ENCODE measurements around the gene UCP2. TPM values are rescaled to one million over a fixed set of nuclear protein-coding genes. Genes with fewer than 3 reads are reported as not detected.

Gene UCP2
- total RNA-seq, 2 experiments from 2014 or later, result 145 to 358 TPM

GRCh38 chr11:73978576-73979086, 4.0 kb downstream of the UCP2 start:
- Histone ChIP-seq H3K9me3 (ENCODE audit: low read length) (no peaks in the 10 kb centered on the region), H3K79me2 (ENCODE audit: insufficient read depth, low read depth, low read length) (peaks cover 63% of the 10 kb centered on the region), H3K36me3 (ENCODE audit: insufficient read depth, low read length) (peaks cover 83% of the 10 kb centered on the region), H3K4me1 (ENCODE audit: insufficient read depth, low read length, poor library complexity, severe bottlenecking) (peaks cover 46% of the 10 kb centered on the region), H2AFZ (ENCODE audit: low read length) (no peak overlapping the region), H3K4me2 (ENCODE audit: low read length) (peak overlapping the region; percentile 96), H3K9me2 (ENCODE audit: insufficient read depth, low read length) (no peaks in the 10 kb centered on the region), H4K20me1 (ENCODE audit: insufficient read depth, low read length) (peaks cover 37% of the 10 kb centered on the region), H3K27ac (ENCODE audit: low read depth, low read length, poor library complexity, severe bottlenecking) (peak overlapping the region; percentile 91), H3K4me3 (ENCODE audit: low read depth, low read length, poor library complexity, severe bottlenecking) (no peak overlapping the region)
- BruUV-seq (replicated peaks), result no TSS peak
- CTCF ChIA-PET (ENCODE audit: unreplicated experiment), result no interaction called here
- no peak for DNase-seq (ENCODE audit: low spot score)
- intact Hi-C loops (cut with micrococcal nuclease; ENCODE audit: unreplicated experiment), result no loop called here
- TF ChIP-seq EZH2phosphoT487 (IDR thresholded peaks at IDR 0.05; ENCODE audit: borderline replicate concordance, low read depth, low read length), result no peak
- TF ChIP-seq, protein P1, sequence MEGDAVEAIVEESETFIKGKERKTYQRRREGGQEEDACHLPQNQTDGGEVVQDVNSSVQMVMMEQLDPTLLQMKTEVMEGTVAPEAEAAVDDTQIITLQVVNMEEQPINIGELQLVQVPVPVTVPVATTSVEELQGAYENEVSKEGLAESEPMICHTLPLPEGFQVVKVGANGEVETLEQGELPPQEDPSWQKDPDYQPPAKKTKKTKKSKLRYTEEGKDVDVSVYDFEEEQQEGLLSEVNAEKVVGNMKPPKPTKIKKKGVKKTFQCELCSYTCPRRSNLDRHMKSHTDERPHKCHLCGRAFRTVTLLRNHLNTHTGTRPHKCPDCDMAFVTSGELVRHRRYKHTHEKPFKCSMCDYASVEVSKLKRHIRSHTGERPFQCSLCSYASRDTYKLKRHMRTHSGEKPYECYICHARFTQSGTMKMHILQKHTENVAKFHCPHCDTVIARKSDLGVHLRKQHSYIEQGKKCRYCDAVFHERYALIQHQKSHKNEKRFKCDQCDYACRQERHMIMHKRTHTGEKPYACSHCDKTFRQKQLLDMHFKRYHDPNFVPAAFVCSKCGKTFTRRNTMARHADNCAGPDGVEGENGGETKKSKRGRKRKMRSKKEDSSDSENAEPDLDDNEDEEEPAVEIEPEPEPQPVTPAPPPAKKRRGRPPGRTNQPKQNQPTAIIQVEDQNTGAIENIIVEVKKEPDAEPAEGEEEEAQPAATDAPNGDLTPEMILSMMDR (conservative IDR thresholded peaks at IDR 0.05; ENCODE audit: low read length), result no peak
- POLR2A ChIA-PET, result interaction anchor here (0.9 to 6.4 kb wide), 3 partner anchors 9 to 19 kb away, joined by 4 to 46 read pairs (median 39); no protein-coding TSS in a partner anchor

- Histone ChIP-seq H3K4me3 (ENCODE audit: low read depth, low read length, poor library complexity, severe bottlenecking) (no peak overlapping the region), H3K27ac (ENCODE audit: low read depth, low read length, poor library complexity, severe bottlenecking) (no peak overlapping the region), H3K36me3 (ENCODE audit: insufficient read depth, low read length) (peaks cover 90% of the 10 kb centered on the region), H3K9me3 (ENCODE audit: low read length) (no peaks in the 10 kb centered on the region), H4K20me1 (ENCODE audit: insufficient read depth, low read length) (peaks cover 37% of the 10 kb centered on the region), H3K4me1 (ENCODE audit: insufficient read depth, low read length, poor library complexity, severe bottlenecking) (peaks cover 47% of the 10 kb centered on the region), H2AFZ (ENCODE audit: low read length) (no peak overlapping the region), H3K4me2 (ENCODE audit: low read length) (peak overlapping the region; percentile 96; the same call in 1 of the 2 replicates), H3K79me2 (ENCODE audit: insufficient read depth, low read depth, low read length) (peaks cover 63% of the 10 kb centered on the region), H3K9me2 (ENCODE audit: insufficient read depth, low read length) (no peaks in the 10 kb centered on the region)
- TF ChIP-seq, protein P1 (conservative IDR thresholded peaks at IDR 0.05; ENCODE audit: low read length), result no peak
- no peak for TF ChIP-seq EZH2phosphoT487 (IDR thresholded peaks at IDR 0.05; ENCODE audit: borderline replicate concordance, low read depth, low read length)
- intact Hi-C loops (cut with micrococcal nuclease; ENCODE audit: unreplicated experiment), result no loop called here
- ChIA-PET POLR2A (interaction anchor here (0.9 kb wide), 1 partner anchor 8 kb away, joined by 4 read pairs; no protein-coding TSS in a partner anchor), CTCF (ENCODE audit: unreplicated experiment) (no interaction called here)
- DNase-seq (ENCODE audit: low spot score), result no peak
- BruUV-seq (replicated peaks), result no TSS peak
Observed at GRCh38 chr11:73977856-73978519, 4.7 kb downstream of the UCP2 start.
